ENCODE data around the gene DCTN4. TPM values are rescaled to one million over a fixed set of nuclear protein-coding genes. Genes with fewer than 3 reads are reported as not detected.

DCTN4 gene
- total RNA-seq, 1 experiment from 2014 or later = 40.5 TPM

- peak overlapping the region; percentile 85 for H3K4me2 ChIP-seq (ENCODE audit: low read length)
- ChIA-PET POLR2A (ENCODE audit: unreplicated experiment) (no interaction called here), CTCF (interaction anchor here (0.6 kb wide), 1 partner anchor 24 kb away, joined by 3 read pairs; no protein-coding TSS in a partner anchor)
- H3F3A ChIP-seq (ENCODE audit: low read length, unreplicated experiment) = no peaks in the 10 kb centered on the region
- ATAC-seq = no peak
- no peak for DNase-seq
- peaks cover 23% of the 10 kb centered on the region for H3K4me1 ChIP-seq (ENCODE audit: insufficient read depth, low read length)
- H3K4me3 ChIP-seq (ENCODE audit: low read length) = peak overlapping the region; percentile 84
- H3K9ac ChIP-seq (ENCODE audit: low read length) = peak overlapping the region; percentile 89; the same call in 1 of the 2 replicates
- H3K27ac ChIP-seq (ENCODE audit: low read length) = no peak overlapping the region
- H3K79me2 ChIP-seq (ENCODE audit: low read length) = peaks cover 51% of the 10 kb centered on the region
- no peaks in the 10 kb centered on the region for H3K27me3 ChIP-seq (ENCODE audit: low read length)
- H3K9me2 ChIP-seq (replicated peaks; ENCODE audit: low read length) = no peaks in the 10 kb centered on the region
- no peaks in the 10 kb centered on the region for H4K20me1 ChIP-seq (ENCODE audit: low read length)
- H3K36me3 ChIP-seq (ENCODE audit: low read depth, low read length) = peaks cover 36% of the 10 kb centered on the region
- BruUV-seq (replicated peaks) = no TSS peak
- H3K9me3 ChIP-seq (ENCODE audit: low read length) = no peaks in the 10 kb centered on the region
- H2AFZ ChIP-seq (ENCODE audit: low read length) = no peak overlapping the region
- intact Hi-C loops (cut with micrococcal nuclease) = no loop called here
- TF ChIP-seq CTCF (conservative IDR thresholded peaks at IDR 0.05; ENCODE audit: low read depth, low read length) (no peak), EZH2phosphoT487 (IDR thresholded peaks at IDR 0.05; ENCODE audit: borderline replicate concordance, low read length) (no peak), EZH2 (IDR thresholded peaks at IDR 0.05; ENCODE audit: low read length, unreplicated experiment) (no peak)
Observed at GRCh38 chr5:150757087-150757649, 1.6 kb downstream of the DCTN4 start.

- POLR2A ChIA-PET (ENCODE audit: unreplicated experiment) = no interaction called here
- no TSS peak for BruUV-seq (replicated peaks)
- H3K36me3 ChIP-seq (ENCODE audit: low read depth, low read length) = peaks cover 65% of the 10 kb centered on the region
Observed at GRCh38 chr5:150753863-150754262, 5.0 kb downstream of the DCTN4 start.

More at GRCh38 chr5:150753863-150754262, 5.0 kb downstream of the DCTN4 start:
- H4K20me1 ChIP-seq (ENCODE audit: low read length) = 0 out of 2 replicates have a peak, but pooled peaks cover 4% of the 10 kb centered on the region
- DNase-seq (no peak), ATAC-seq (no peak)
- no peak overlapping the region for H2AFZ ChIP-seq (ENCODE audit: low read length)
- H3K4me1 ChIP-seq (ENCODE audit: insufficient read depth, low read length) = peaks cover 18% of the 10 kb centered on the region
- H3K27me3 ChIP-seq (ENCODE audit: low read length) = no peaks in the 10 kb centered on the region
- H3K4me3 ChIP-seq (ENCODE audit: low read length) = no peak overlapping the region
- H3K9ac ChIP-seq (ENCODE audit: low read length) = no peak overlapping the region
- H3K27ac ChIP-seq (ENCODE audit: low read length) = no peak overlapping the region
- H3F3A ChIP-seq (ENCODE audit: low read length, unreplicated experiment) = no peaks in the 10 kb centered on the region
- intact Hi-C loops (cut with micrococcal nuclease) = no loop called here
- CTCF ChIA-PET = no interaction called here
- peaks cover 82% of the 10 kb centered on the region for H3K79me2 ChIP-seq (ENCODE audit: low read length)
- no peak for TF ChIP-seq CTCF (conservative IDR thresholded peaks at IDR 0.05; ENCODE audit: low read depth, low read length)
- no peak for TF ChIP-seq EZH2phosphoT487 (IDR thresholded peaks at IDR 0.05; ENCODE audit: borderline replicate concordance, low read length)
- no peak for TF ChIP-seq EZH2 (IDR thresholded peaks at IDR 0.05; ENCODE audit: low read length, unreplicated experiment)
- H3K4me2 ChIP-seq (ENCODE audit: low read length) = no peak overlapping the region
- H3K9me2 ChIP-seq (replicated peaks; ENCODE audit: low read length) = no peaks in the 10 kb centered on the region
- H3K9me3 ChIP-seq (ENCODE audit: low read length) = no peaks in the 10 kb centered on the region

All from PC-3 (cell line).